Heart left ventricle (tissue), 13 donors: ENCODE results near the gene HTT.

Experiments used
- POLR2A ChIP-seq, 2 donors: fragments of 450-650 bp; IDR thresholded peaks; one replicate each; pipeline ENCODE4 v1.6.1; 2017; ENCODE audit warnings: antibody characterized with exemption in 2 of 2, mild to moderate bottlenecking in 2 of 2, moderate library complexity in 2 of 2
- TF ChIP-seq, protein P1 (sequence below), 12 donors: fragments of 200-600 bp; sonication (generic) in 4 of 12; IDR thresholded peaks; one replicate each; pipeline versions ENCODE4 v1.5.0 to v1.8.0; 2018 to 2022; ENCODE audit warnings: antibody characterized with exemption in 12 of 12, mild to moderate bottlenecking in 5 of 12
- donor health status: ischemic (EF 13 %, LVEDD 7.1; RV severe dilation, severe dysfunction).
- donor health status: DM: no; HTN: yes; CAD: no.
- donor health status: DM: no; HTN: no; CAD: no.
- donor health status: ischemic (EF 25% LVEDD 6.9; RV normal size, moderate dysfunction).
- donor health status: ischemic (EF 25% LVEDD 5.7; RV mildly dilated, moderate dysfunction).
- donor health status: ischemic (EF 35%, LVEDD 5.7; RV mildly dilated, moderate dysfunction).
- donor health status: nonischemic (EF 11% LVEDD 7.7; RV severe dilation, severe dysfunction).
- donor health status: DM: yes; HTN: yes; CAD: no.
- donor health status: PGD.
- donor health status: ischemic (EF 29% LVEDD 5.4; RV normal size, mild dysfunction).
- donor health status: nonischemic (EF 23%, LVEDD 6.1; RV moderate dilation, normal function).

DNA sequence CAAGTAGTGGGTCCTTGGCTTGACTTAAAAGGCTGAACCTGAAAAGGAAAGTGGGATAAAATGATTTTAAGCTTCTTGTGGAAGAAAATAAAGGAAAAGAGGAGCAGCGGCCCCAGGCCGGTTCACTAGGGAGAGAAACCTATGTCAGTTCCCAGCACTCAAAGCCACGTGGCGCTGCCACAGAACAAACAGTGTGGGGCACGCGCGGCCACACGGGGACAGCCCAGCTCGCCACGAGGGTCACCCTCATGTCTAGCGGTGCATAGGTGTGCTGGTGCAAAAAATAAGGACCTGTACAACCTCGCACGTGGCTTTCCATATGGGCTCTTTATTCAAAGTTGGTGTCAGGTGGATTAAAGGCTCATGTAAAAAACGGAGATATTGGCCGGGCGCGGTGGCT lies 191.6 kb downstream of the HTT start:
- TF ChIP-seq, protein P1, sequence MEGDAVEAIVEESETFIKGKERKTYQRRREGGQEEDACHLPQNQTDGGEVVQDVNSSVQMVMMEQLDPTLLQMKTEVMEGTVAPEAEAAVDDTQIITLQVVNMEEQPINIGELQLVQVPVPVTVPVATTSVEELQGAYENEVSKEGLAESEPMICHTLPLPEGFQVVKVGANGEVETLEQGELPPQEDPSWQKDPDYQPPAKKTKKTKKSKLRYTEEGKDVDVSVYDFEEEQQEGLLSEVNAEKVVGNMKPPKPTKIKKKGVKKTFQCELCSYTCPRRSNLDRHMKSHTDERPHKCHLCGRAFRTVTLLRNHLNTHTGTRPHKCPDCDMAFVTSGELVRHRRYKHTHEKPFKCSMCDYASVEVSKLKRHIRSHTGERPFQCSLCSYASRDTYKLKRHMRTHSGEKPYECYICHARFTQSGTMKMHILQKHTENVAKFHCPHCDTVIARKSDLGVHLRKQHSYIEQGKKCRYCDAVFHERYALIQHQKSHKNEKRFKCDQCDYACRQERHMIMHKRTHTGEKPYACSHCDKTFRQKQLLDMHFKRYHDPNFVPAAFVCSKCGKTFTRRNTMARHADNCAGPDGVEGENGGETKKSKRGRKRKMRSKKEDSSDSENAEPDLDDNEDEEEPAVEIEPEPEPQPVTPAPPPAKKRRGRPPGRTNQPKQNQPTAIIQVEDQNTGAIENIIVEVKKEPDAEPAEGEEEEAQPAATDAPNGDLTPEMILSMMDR (IDR thresholded peaks at IDR 0.05) = no peak
- TF ChIP-seq POLR2A (IDR thresholded peaks at IDR 0.05) = no peak
